Peyer's patch (tissue), 4 donors: ENCODE measurements around the gene PRKCA.

Source experiments
- POLR2A ChIP-seq, 2 donors: fragments of 450-650 bp; IDR thresholded peaks; one replicate each; pipeline ENCODE4 v1.5.1; 2017; ENCODE audit warnings: antibody characterized with exemption in 2 of 2, mild to moderate bottlenecking in 2 of 2, moderate library complexity in 2 of 2
- TF ChIP-seq, protein P1 (sequence below), 6 experiments: fragments of 450-650 bp in 4 of 6; fragments of 200-600 bp in 2 of 6; sonication (generic) in 1 of 6; IDR thresholded peaks; one replicate each; pipeline ENCODE4 v1.5.1; 2017 to 2019; ENCODE audit warnings: antibody characterized with exemption in 6 of 6, mild to moderate bottlenecking in 3 of 6, moderate library complexity in 1 of 6

DNA sequence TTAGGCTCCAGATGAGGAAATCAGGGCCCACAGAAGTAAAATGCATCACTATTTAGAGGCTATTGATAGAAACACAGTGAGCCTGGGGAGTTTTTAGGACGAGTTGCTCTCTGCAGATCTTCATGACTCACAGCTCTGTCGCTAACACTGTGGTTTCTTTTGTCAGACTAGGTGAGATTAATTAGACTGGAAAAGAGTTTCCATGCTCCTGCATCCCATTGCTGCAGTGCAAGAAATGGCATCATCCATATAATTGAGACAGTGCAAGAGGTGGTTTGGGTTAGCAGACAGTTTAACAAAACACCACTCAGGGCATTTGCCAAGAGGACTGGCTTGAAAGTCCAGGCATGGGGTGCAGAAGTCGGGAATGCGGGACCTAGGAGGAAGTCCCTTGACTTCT lies 333.7 kb downstream of the PRKCA start:
- no peak for TF ChIP-seq POLR2A (IDR thresholded peaks at IDR 0.05)
- TF ChIP-seq, protein P1, sequence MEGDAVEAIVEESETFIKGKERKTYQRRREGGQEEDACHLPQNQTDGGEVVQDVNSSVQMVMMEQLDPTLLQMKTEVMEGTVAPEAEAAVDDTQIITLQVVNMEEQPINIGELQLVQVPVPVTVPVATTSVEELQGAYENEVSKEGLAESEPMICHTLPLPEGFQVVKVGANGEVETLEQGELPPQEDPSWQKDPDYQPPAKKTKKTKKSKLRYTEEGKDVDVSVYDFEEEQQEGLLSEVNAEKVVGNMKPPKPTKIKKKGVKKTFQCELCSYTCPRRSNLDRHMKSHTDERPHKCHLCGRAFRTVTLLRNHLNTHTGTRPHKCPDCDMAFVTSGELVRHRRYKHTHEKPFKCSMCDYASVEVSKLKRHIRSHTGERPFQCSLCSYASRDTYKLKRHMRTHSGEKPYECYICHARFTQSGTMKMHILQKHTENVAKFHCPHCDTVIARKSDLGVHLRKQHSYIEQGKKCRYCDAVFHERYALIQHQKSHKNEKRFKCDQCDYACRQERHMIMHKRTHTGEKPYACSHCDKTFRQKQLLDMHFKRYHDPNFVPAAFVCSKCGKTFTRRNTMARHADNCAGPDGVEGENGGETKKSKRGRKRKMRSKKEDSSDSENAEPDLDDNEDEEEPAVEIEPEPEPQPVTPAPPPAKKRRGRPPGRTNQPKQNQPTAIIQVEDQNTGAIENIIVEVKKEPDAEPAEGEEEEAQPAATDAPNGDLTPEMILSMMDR (IDR thresholded peaks at IDR 0.05): no peak
